ENCODE measurements around the gene ZNF749.
"Not testable (repeated sequence)": the region's sequence is repeated elsewhere in the genome, so short reads cannot be mapped to it uniquely, and the experiment has no call there.

Gene ZNF749

DNA sequence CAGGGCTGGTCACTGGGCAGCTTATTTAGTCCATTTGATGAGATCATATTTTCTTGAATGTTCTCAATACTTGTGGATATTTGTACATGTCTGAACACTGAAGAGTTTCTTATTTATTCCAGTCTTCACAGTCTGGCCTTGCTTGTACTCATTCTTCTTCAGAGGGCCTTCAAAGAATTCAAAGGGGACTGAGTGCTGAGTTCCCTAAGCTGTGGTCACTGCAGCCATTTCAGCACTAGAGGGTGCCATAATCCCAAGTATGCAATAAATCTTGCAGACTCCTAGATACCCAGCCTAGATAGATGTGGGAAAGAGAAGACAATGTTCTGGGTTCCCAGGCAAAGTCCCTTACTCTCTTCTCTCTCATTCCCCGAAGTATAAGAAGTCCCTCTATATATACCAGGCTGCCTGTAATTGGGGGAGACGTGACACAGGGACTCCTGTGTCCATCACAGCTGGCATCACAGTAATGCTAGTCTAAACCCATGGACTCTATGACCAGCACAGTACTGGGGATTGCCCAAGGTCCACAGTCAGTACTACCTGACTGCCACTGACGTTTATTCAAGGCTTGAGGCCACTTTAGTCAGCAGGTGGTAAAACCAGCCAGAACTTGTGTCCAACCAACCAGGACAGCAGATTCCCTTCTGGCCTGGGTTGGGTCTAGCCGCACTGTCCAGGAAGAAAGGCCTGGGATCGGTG is 30.7 kb downstream of the ZNF749 start:
- DNase-seq (ENCODE audit: low read depth in 3 of 3, low spot score in 1 of 3): no peak

DNA sequence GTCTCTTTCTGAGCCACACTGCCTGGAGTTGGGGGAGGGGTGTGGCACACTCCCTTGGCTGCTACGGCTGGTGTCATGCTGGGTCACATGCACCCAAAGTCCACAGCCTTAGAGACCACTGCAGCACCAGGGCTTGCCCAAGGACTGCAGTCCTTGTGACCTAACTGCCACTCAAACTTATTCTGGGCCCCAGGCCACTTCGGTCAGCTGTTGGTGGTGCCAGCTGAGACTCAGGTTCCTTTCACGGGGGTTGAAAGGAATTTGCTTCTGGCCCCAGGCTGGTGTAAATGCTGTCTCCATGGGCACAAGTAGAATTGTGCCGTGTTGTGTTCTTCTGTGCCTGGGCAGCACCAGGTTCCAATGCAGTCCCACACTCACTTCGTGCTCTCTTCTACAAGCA is 31.4 kb downstream of the ZNF749 start:
- no peak for DNase-seq (ENCODE audit: low read depth in 3 of 3, low spot score in 1 of 3)

DNA sequence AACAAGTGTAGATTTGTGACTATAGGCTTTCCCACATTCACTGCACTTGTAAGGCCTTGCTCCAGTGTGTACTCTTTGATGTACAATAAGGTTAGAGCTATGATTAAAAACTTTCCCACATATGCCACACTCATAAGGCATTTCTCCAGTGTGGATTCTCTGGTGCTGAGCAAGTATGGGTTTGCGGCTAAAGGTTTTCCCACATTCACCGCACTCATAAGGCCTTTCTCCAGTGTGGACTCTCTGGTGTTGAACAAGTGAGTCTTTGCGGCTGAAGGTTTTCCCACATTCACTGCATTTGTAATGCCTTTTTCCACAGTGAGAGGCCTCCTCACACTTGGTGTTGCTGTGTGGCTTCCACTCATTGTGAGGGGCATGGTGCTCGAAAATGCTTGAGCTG is 38.5 kb downstream of the ZNF749 start:
- DNase-seq (ENCODE audit: low read depth in 3 of 3, low spot score in 1 of 3): no peak

DNA sequence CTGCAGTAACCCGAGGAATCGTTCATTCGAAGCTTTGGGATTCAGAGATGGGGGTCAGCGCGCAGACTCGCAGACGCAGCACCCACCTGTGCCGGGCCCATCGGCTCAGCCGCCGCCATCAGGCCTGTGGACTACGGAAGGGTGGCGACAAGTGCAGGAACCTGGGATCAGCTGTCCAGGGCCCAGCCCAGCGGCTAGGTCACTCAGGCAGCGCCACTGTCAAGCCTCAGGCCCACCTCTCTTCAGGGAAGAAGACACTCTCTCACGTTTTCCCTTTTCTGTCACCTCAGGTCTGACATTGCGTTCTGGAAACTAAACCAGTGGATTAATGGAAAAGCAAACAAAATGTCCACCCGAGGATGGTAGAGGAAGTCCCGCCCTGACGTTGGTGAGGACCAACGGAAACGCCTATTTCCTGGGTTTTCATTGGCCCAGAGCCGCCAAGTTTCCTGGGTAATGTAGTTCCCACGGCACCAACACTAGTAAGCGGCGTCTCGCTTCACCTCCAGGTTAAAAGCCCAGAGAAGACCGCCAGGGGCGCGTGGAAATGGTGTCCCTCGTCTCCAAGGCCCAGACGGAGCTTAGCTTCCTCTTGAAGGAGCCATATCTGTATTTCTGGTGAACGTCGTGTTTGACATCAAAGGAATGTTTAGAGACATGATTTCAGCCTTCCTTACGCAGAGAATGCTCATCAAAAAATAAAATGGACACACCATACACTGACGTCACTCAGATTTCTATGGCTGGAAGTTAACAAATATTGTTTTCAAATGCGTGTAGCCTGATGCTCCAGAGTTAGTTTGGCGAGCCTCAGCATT is 42.3 kb downstream of the ZNF749 start, which contains the start of gene ZNF772:
Gene ZNF772 (minus strand): TSS at position 376 of the 818 bp plus-strand sequence. CDS start 257 bp downstream, at position 119.
- DNase-seq (ENCODE audit: low read depth in 3 of 3, low spot score in 1 of 3): peak; percentile 62 to 71 (median 68)

DNA sequence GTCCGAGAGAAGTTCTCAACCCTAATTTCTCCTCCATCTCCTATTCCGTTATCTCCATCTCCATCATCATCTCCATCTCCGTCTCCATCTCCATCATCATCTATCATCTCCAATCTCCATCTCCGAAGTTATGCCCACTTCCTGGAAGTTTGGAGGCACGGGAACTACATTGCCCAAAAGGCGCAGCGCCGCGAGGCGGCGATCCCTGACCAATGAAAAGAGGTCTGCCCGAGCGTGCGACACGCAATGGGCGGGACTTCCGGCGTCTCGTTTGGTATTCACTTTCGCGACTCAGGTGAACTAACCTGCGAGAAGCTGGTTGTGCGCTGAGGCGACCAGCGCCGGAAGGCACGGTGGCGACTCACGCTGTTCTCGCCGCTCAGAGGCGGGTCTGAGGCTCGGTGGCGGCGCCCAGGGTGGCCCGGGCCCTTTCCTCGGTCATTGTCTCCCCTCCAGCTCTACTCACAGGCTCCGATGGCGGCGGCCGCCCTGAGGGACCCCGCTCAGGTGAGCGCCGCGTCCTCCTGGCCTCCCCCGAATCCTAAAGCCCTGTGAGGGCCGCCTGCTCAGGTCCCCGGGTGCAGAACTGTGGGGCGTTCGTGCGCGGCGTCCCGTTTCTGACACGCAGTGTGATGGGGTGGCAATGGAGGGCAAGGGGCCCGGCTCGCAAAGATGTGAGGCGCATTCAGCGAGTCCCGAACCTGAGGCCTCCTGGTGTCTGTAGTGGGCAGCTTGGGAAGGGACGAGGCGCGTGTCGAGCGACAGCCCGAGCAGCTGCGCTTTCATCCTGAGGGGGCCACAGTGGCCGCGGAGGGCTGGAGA is 52.6 kb downstream of the ZNF749 start, which contains the start of gene ZNF419:
Gene ZNF419 (plus strand): TSS at position 274 of the 822 bp plus-strand sequence. CDS start 201 bp downstream, at position 475.
- DNase-seq (ENCODE audit: low read depth in 3 of 3, low spot score in 1 of 3): peak; percentile 81 to 90 (median 87)

DNA sequence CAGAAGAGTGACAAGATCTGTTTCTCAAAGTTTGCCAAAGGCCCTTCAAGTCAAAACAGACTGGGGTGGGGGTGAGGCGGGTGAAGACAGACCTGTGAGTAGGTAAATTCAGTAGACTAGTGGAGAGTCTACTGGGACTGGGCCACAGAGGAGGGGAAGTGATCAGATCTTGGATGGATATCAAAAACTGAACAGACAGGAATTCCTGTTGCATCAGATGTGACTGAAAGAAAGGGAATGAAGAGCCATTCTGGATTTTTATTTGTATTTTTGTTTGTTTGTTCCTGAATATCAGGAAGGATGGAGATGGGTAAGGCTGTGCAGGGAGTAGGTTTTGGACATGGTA is 53.1 kb downstream of the ZNF749 start:
- DNase-seq (ENCODE audit: low read depth in 3 of 3, low spot score in 1 of 3): not testable (repeated sequence)

All from stimulated activated CD4-positive, alpha-beta T cell treated with anti-CD3 and anti-CD28 coated beads, TNF-alpha, amount 100 ng/mL, for 1 hour (primary cell).